KMS-11 (cell line): ENCODE measurements around the gene PDE4A.

Experiments
- H2AFZ ChIP-seq: fragments of 200-600 bp; sonication (generic); 2 replicates; pipeline ENCODE4 v1.6.1; 2016; ENCODE audit warnings: antibody characterized with exemption, mixed run types, low read depth
- H3K27ac ChIP-seq: fragments of 200-600 bp; sonication (generic); 2 replicates; pipeline ENCODE4 v1.6.1; 2016; ENCODE audit warnings: mild to moderate bottlenecking, mixed run types
- H3K27me3 ChIP-seq: fragments of 200-600 bp; sonication (generic); 2 replicates; pipeline ENCODE4 v1.6.1; 2017; ENCODE audit warnings: mild to moderate bottlenecking, low read depth, mixed run types, moderate library complexity; ENCODE audit not compliant: insufficient read depth
- H3K36me3 ChIP-seq: fragments of 200-600 bp; sonication (generic); 2 replicates; pipeline ENCODE4 v1.6.1; 2017; ENCODE audit warnings: mild to moderate bottlenecking, mixed run types; ENCODE audit not compliant: insufficient read depth
- H3K4me1 ChIP-seq: fragments of 200-600 bp; sonication (generic); 2 replicates; pipeline ENCODE4 v1.6.1; 2016; ENCODE audit warnings: mild to moderate bottlenecking, low read depth, mixed run types; ENCODE audit not compliant: poor library complexity, severe bottlenecking
- H3K4me2 ChIP-seq: fragments of 200-600 bp; sonication (generic); 2 replicates; pipeline ENCODE4 v1.7.0; 2016; ENCODE audit warnings: mild to moderate bottlenecking, mixed run types
- H3K4me3 ChIP-seq: fragments of 200-600 bp; sonication (generic); IDR thresholded peaks from 2 replicates; pipeline ENCODE4 v1.6.1; 2017; ENCODE audit warnings: low read depth, low read length, mixed read lengths; ENCODE audit not compliant: insufficient read depth
- H3K79me2 ChIP-seq: fragments of 200-600 bp; sonication (generic); 2 replicates; pipeline ENCODE4 v1.6.1; 2016; ENCODE audit warnings: low read depth, mixed run types; ENCODE audit not compliant: insufficient read depth
- H3K9ac ChIP-seq: fragments of 200-600 bp; sonication (generic); 2 replicates; pipeline ENCODE4 v1.6.1; 2016; ENCODE audit warnings: mild to moderate bottlenecking, mixed run types
- H4K20me1 ChIP-seq: fragments of 200-600 bp; sonication (generic); 2 replicates; pipeline ENCODE4 v1.6.1; 2016; ENCODE audit warnings: mild to moderate bottlenecking, mixed run types; ENCODE audit not compliant: insufficient read depth
- TF ChIP-seq, protein P1 (sequence below): fragments of 200-600 bp; sonication (generic); conservative IDR thresholded peaks from 2 replicates; pipeline ENCODE4 v1.6.1; 2017; ENCODE audit warnings: low read depth, mild to moderate bottlenecking, antibody characterized with exemption, low read length, moderate library complexity, mixed read lengths

The PDE4A gene

DNA sequence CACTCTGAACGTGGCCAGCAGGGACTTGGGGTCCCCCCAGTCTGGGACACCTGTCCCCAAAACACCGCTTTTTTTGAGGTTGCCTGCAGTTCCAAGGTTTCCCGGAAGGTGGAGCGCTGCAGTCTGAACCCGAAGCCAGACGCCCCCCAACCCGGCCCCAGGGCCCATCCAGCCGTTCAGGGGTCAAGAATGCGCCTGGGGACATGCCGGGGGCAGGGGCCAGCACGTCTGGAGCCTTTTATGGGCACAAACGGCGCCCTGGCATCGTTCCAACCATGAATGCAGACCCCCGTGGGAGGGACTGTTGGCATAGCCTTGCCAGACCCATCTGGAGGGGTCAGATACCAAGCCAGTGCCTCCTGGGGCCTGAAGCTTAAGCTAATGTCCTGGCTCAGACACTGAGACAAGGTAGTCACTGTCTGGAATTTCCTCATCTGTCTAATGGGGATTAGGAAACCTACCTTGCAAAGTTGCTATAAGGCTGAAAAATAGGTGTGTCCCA is 90.0 kb downstream of the PDE4A start:
- no peaks in the 10 kb centered on the region for H4K20me1 ChIP-seq
- no peak overlapping the region; the same call in 1 of the 2 replicates for H3K4me2 ChIP-seq
- H2AFZ ChIP-seq: peak overlapping the region; percentile 29; the same call in 1 of the 2 replicates
- no peaks in the 10 kb centered on the region for H3K27me3 ChIP-seq
- H3K4me1 ChIP-seq: peaks cover 7% of the 10 kb centered on the region
- H3K27ac ChIP-seq: no peak overlapping the region
- H3K36me3 ChIP-seq: no peaks in the 10 kb centered on the region
- no peaks in the 10 kb centered on the region for H3K79me2 ChIP-seq
- no peak overlapping the region for H3K9ac ChIP-seq
- H3K4me3 ChIP-seq: no peak overlapping the region
- TF ChIP-seq, protein P1, sequence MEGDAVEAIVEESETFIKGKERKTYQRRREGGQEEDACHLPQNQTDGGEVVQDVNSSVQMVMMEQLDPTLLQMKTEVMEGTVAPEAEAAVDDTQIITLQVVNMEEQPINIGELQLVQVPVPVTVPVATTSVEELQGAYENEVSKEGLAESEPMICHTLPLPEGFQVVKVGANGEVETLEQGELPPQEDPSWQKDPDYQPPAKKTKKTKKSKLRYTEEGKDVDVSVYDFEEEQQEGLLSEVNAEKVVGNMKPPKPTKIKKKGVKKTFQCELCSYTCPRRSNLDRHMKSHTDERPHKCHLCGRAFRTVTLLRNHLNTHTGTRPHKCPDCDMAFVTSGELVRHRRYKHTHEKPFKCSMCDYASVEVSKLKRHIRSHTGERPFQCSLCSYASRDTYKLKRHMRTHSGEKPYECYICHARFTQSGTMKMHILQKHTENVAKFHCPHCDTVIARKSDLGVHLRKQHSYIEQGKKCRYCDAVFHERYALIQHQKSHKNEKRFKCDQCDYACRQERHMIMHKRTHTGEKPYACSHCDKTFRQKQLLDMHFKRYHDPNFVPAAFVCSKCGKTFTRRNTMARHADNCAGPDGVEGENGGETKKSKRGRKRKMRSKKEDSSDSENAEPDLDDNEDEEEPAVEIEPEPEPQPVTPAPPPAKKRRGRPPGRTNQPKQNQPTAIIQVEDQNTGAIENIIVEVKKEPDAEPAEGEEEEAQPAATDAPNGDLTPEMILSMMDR: peak; percentile 88

DNA sequence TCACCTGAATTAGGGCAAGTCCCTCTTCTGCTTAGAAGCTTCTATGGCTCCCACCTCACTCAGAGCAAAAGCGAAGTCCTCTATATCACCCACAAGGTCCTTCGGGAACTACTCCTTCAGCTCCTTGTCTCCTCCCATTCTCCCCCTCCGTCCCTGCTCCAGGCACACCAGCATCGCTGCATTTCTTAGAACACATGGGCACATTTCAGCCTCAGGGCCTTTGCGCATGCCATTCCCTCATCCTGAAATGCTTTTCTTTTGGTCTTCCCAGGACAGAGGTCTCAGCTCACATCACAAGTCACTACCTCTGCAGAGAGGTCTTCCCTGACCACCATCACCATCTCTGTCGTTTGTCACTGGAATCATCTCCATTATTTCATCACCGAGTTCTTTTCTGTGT is 92.9 kb downstream of the PDE4A start:
- H3K27me3 ChIP-seq: peaks cover 6% of the 10 kb centered on the region
- no peak overlapping the region for H3K4me2 ChIP-seq
- no peak overlapping the region for H3K4me3 ChIP-seq
- no peak overlapping the region for H3K9ac ChIP-seq
- H4K20me1 ChIP-seq: no peaks in the 10 kb centered on the region
- H3K27ac ChIP-seq: no peak overlapping the region
- H3K4me1 ChIP-seq: peaks cover 7% of the 10 kb centered on the region
- H2AFZ ChIP-seq: no peak overlapping the region
- H3K79me2 ChIP-seq: no peaks in the 10 kb centered on the region
- no peaks in the 10 kb centered on the region for H3K36me3 ChIP-seq
- TF ChIP-seq, protein P1: no peak

DNA sequence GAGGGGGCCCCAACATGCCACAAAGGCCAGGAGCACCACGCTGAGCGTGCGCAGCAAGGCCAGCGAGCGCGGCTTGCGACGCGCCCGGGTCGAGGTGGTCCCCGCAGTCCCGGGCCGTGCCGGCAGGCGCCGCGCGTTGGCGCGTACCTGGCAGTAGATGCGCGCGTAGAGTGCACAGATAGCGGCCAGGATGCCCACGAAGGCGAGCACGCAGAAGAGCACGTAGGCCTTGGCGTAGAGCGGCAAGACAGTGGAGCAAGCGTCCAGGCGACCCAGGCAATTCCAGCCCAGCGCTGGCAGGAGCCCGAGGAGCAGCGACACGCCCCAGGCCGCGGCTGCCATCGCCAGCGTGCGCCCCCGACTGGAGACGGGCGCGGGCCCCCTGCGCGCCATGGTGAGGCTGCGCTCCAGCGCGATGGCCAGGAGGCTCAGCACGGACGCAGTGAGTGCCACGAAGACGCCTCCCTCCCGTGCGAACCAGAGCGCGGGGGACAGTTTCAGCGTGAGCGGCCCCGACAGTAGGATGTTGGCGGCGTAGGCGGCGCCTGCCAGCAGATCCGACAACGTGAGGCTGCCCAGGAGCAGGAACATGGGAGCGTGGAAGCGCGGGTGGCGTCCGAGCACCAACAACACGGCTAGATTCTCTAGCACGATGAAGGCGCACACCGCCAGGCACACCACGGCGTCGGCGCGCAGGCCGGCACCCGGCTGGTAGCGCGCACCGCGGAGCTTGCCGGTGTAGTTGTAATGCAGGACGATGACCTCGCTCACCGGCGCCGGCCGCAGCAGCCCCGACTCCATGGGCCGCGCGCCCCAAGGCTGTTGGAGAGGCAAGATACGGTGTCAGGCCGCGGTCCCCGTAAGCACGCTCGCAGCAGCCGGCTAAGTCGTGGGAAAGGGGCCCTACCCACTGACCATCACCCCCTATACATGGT is 94.1 kb downstream of the PDE4A start:
- Histone ChIP-seq H3K9ac (no peak overlapping the region), H3K4me3 (no peak overlapping the region), H2AFZ (no peak overlapping the region), H3K4me1 (no peaks in the 10 kb centered on the region), H3K4me2 (no peak overlapping the region), H4K20me1 (no peaks in the 10 kb centered on the region), H3K79me2 (no peaks in the 10 kb centered on the region), H3K36me3 (no peaks in the 10 kb centered on the region), H3K27ac (no peak overlapping the region), H3K27me3 (peaks cover 19% of the 10 kb centered on the region)
- TF ChIP-seq, protein P1: no peak

DNA sequence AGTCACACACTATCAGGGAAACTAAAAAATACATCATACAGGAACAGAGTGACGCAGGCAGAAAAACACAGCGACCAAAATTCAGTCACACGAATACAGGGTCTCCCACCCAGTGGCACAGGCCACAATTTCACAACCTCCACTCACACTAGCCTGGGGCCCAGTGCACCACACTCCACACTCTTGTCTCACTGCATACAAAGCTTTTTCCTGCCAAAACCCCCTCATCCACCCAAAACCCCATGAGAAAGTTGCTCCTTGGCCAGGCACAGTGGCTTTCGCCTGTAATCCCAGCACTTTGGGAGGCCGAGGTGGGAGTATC is 95.7 kb downstream of the PDE4A start:
- H3K27me3 ChIP-seq: peaks cover 19% of the 10 kb centered on the region
- TF ChIP-seq, protein P1: no peak
- H2AFZ ChIP-seq: no peak overlapping the region
- H3K79me2 ChIP-seq: no peaks in the 10 kb centered on the region
- H3K4me2 ChIP-seq: no peak overlapping the region
- H3K9ac ChIP-seq: no peak overlapping the region
- H3K27ac ChIP-seq: no peak overlapping the region
- no peaks in the 10 kb centered on the region for H4K20me1 ChIP-seq
- H3K36me3 ChIP-seq: no peaks in the 10 kb centered on the region
- no peaks in the 10 kb centered on the region for H3K4me1 ChIP-seq
- H3K4me3 ChIP-seq: no peak overlapping the region
